Endothelial cell of umbilical vein (primary cell): ENCODE data around the gene HINT2.

Experiments used
- CTCF ChIP-seq, 2 donors: IDR thresholded peaks; 1 replicate in 1 of 2; 2 replicates in 1 of 2; pipeline ENCODE4 v1.5.1; 2011; ENCODE audit warnings: low read length in 2 of 2, mild to moderate bottlenecking in 2 of 2, moderate library complexity in 2 of 2, control low read depth in 1 of 2, inconsistent platforms in 1 of 2, low read depth in 1 of 2; ENCODE audit not compliant: insufficient read depth in 1 of 2; ENCODE audit errors: extremely low read depth in 1 of 2
- EZH2 ChIP-seq: IDR thresholded peaks from 2 replicates; pipeline ENCODE4 v1.6.1; 2012; ENCODE audit warnings: borderline replicate concordance, low read depth, mild to moderate bottlenecking, moderate library complexity, low read length, inconsistent platforms; ENCODE audit not compliant: severe bottlenecking
- GATA2 ChIP-seq: IDR thresholded peaks from 2 replicates; pipeline ENCODE4 v1.7.0; 2011; ENCODE audit warnings: low read depth, mild to moderate bottlenecking, moderate library complexity, mixed read lengths, low read length; ENCODE audit not compliant: insufficient read length, insufficient read depth
- POLR2A ChIP-seq: IDR thresholded peaks from 2 replicates; pipeline ENCODE4 v1.6.1; 2012; ENCODE audit warnings: low read depth, mild to moderate bottlenecking, control low read depth, low read length

DNA sequence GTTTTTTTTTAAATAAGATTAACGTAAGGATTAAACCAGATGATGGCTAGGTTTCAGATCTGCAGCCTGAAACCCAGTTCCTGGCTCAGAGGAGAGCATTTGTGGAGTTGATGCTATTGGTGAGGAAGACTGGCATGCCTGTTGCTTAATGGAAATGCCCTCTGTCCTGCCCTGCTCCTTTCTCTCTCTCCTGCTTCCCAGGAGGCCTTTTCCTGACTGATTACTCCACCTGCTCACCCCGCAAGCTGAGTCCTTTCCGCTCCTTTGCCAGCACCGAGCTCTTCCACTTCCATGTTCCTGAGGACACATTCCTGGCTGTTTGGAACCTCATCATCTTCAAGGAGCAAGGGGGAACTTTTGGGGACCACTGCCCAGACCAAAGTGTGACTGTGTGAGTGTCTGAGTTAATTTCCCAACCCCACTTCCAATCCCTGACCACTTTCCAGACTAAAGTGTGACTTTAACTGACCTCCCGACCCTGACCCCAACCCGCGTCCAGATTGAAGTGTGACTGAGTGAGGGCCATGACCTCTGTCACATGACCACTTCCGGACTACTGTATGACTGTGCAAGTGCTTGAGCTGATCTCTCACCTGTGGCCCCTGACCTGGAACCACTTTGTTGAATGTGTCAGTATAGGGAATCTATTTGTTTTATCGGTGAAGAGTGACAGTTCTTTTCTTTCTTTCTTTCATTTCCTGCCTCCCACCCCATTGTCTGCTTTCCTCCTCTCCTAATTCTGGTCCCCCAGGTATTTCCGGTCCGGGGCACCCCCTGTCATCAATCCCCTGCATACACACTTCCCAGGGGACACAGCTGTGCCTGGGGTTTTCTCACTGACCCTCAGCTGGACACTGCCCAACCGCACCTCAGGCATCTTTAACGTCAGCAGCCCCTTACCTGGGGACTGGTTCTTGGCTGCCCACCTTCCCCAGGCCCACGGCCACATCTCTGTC is 19.7 kb upstream of the HINT2 start:
- no peak for TF ChIP-seq EZH2
- no peak for TF ChIP-seq CTCF (IDR thresholded peaks at IDR 0.05; ENCODE audit: extremely low read depth in 1 of 2, insufficient read depth in 1 of 2, low read depth in 1 of 2, low read length in 2 of 2)
- no peak for TF ChIP-seq GATA2
- TF ChIP-seq POLR2A, result no peak
